ENCODE results near the gene SLIT3.
"Not testable (repeated sequence)": the region's sequence is repeated elsewhere in the genome, so short reads cannot be mapped to it uniquely, and the experiment has no call there.

DNA sequence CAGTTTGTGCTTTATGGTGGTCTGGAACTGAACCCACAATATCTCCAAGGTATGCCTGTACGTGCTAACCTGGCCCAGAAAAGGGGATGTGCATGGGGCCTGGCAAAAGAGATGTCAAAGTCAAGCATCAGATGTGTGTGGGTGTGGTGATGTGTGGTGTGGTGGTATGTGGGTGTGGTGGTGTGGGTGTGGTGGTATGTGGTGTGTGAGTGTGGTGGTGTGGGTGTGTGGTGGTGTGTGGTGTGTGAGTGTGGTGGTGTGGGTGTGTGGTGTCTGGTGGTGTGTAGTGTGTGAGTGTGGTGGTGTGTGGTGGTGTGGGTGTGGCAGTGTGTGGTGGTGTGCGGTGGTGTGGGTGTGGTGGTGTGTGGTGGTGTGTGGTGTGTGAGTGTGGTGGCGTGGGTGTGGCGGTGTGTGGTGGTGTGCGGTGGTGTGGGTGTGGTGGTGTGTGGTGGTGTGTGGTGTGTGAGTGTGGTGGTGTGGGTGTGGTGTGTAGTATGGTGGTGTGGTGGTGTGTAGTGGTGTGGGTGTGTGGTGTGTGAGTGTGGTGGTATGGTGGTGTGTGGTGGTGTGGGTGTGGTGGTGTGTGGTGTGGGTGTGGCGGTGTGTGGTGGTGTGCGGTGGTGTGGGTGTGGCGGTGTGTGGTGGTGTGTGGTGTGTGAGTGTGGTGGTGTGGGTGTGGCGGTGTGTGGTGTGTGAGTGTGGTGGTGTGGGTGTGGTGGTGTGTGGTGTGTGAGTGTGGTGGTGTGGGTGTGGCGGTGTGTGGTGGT lies 554.6 kb downstream of the SLIT3 start:
- TF ChIP-seq POLR2A (IDR thresholded peaks at IDR 0.05), result not testable (repeated sequence)
- TF ChIP-seq, protein P1, sequence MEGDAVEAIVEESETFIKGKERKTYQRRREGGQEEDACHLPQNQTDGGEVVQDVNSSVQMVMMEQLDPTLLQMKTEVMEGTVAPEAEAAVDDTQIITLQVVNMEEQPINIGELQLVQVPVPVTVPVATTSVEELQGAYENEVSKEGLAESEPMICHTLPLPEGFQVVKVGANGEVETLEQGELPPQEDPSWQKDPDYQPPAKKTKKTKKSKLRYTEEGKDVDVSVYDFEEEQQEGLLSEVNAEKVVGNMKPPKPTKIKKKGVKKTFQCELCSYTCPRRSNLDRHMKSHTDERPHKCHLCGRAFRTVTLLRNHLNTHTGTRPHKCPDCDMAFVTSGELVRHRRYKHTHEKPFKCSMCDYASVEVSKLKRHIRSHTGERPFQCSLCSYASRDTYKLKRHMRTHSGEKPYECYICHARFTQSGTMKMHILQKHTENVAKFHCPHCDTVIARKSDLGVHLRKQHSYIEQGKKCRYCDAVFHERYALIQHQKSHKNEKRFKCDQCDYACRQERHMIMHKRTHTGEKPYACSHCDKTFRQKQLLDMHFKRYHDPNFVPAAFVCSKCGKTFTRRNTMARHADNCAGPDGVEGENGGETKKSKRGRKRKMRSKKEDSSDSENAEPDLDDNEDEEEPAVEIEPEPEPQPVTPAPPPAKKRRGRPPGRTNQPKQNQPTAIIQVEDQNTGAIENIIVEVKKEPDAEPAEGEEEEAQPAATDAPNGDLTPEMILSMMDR (IDR thresholded peaks at IDR 0.05), result not testable (repeated sequence)
